Stimulated activated CD8-positive, alpha-beta memory T cell treated with anti-CD3 and anti-CD28 coated beads, Interleukin-12 subunit alpha, Interleukin-12 subunit beta, amount 100 ng/mL, for 1 hour (primary cell): ENCODE results near the gene CHTF18.
A peak's percentile ranks its signal among the peaks of the same experiment; 100 is the strongest.

Experiments
- DNase-seq: peaks from one replicate; pipeline ENCODE4 v3.0.0-alpha.2; 2020; ENCODE audit warnings: low read depth

CHTF18 gene

GRCh38 chr16:794091-794822 is 5.8 kb downstream of the CHTF18 start:
- DNase-seq, result no peak

GRCh38 chr16:794853-795466 is 6.5 kb downstream of the CHTF18 start:
- DNase-seq, result no peak

GRCh38 chr16:795580-796229 is 7.3 kb downstream of the CHTF18 start:
- no peak for DNase-seq

- no peak for DNase-seq
Measured at GRCh38 chr16:796296-797119, 8.1 kb downstream of the CHTF18 start.

- DNase-seq, result no peak
Measured at GRCh38 chr16:797120-797420, 8.7 kb downstream of the CHTF18 start.

- no peak for DNase-seq
Measured at GRCh38 chr16:797686-798085, 9.3 kb downstream of the CHTF18 start.

- no peak for DNase-seq
Measured at GRCh38 chr16:798666-799065, 10.2 kb downstream of the CHTF18 start.

GRCh38 chr16:799111-799947 is 10.9 kb downstream of the CHTF18 start:
- DNase-seq, result no peak

GRCh38 chr16:799948-800833 is 11.8 kb downstream of the CHTF18 start, which contains the start of gene GNG13:
TSS of gene GNG13 (minus strand) at chr16:800734. CDS start at chr16:799077, 1,657 bp downstream.
- no peak for DNase-seq

GRCh38 chr16:800834-801511 is 12.6 kb downstream of the CHTF18 start:
- no peak for DNase-seq

GRCh38 chr16:801584-802363 is 13.4 kb downstream of the CHTF18 start:
- no peak for DNase-seq

- DNase-seq, result no peak
Measured at GRCh38 chr16:802461-802860, 14.0 kb downstream of the CHTF18 start.

GRCh38 chr16:802914-803753 is 14.7 kb downstream of the CHTF18 start:
- no peak for DNase-seq

- no peak for DNase-seq
Measured at GRCh38 chr16:803754-804080, 15.3 kb downstream of the CHTF18 start.

- DNase-seq, result no peak
Measured at GRCh38 chr16:804193-805048, 16.0 kb downstream of the CHTF18 start.

- no peak for DNase-seq
Measured at GRCh38 chr16:805474-805873, 17.1 kb downstream of the CHTF18 start.

- peak; percentile 62 for DNase-seq
Measured at GRCh38 chr16:807347-808084, 19.1 kb downstream of the CHTF18 start.
